Fibroblast of lung (primary cell): ENCODE measurements around the gene SCGB1C1. TPM values are rescaled to one million over a fixed set of nuclear protein-coding genes. Genes with fewer than 3 reads are reported as not detected.

Experiments
- DNase-seq, 2 donors: peaks; one replicate each; pipeline versions ENCODE4 v3.0.0 to v3.0.0-alpha.2; 2010; ENCODE audit warnings: low read depth in 2 of 2
- H2AFZ ChIP-seq: 2 replicates; pipeline ENCODE4 v1.5.1; 2012; ENCODE audit warnings: low read length, control low read depth, inconsistent platforms
- H3K27ac ChIP-seq: 2 replicates; pipeline ENCODE4 v1.5.1; 2011; ENCODE audit warnings: low read length, control low read depth; ENCODE audit not compliant: insufficient read depth
- H3K27me3 ChIP-seq: 2 replicates; pipeline ENCODE4 v1.5.1; 2011; ENCODE audit warnings: mild to moderate bottlenecking, low read length; ENCODE audit not compliant: control insufficient read depth, insufficient read depth
- H3K36me3 ChIP-seq: 2 replicates; pipeline ENCODE4 v1.5.1; 2011; ENCODE audit warnings: low read length; ENCODE audit not compliant: control insufficient read depth, insufficient read depth
- H3K4me1 ChIP-seq: 2 replicates; pipeline ENCODE4 v1.5.1; 2011; ENCODE audit warnings: low read length; ENCODE audit not compliant: control insufficient read depth, insufficient read depth; ENCODE audit errors: extremely low read depth
- H3K4me2 ChIP-seq: 2 replicates; pipeline ENCODE4 v1.5.1; 2011; ENCODE audit warnings: low read length, control low read depth; ENCODE audit not compliant: insufficient read depth; ENCODE audit errors: extremely low read depth
- H3K4me3 ChIP-seq, 4 experiments: fragments of 200-600 bp in 1 of 4; sonication (generic) in 1 of 4; replicated peaks in 1 of 4; 2 replicates each; pipeline ENCODE4 v1.5.1; 2011 to 2016; ENCODE audit warnings: low read length in 4 of 4, low read depth in 3 of 4, mild to moderate bottlenecking in 3 of 4, control low read depth in 2 of 4, inconsistent platforms in 1 of 4, mixed read lengths in 1 of 4; ENCODE audit not compliant: insufficient read depth in 1 of 4; ENCODE audit errors: control extremely low read depth in 1 of 4
- H3K79me2 ChIP-seq: 2 replicates; pipeline ENCODE4 v1.5.1; 2012; ENCODE audit warnings: mild to moderate bottlenecking, low read length, inconsistent platforms; ENCODE audit not compliant: control insufficient read depth, insufficient read depth
- H3K9ac ChIP-seq: 2 replicates; pipeline ENCODE4 v1.5.1; 2011; ENCODE audit warnings: mild to moderate bottlenecking, low read length, control low read depth; ENCODE audit not compliant: insufficient read depth
- H3K9me3 ChIP-seq: 2 replicates; pipeline ENCODE4 v1.5.1; 2012; ENCODE audit warnings: low read depth, low read length; ENCODE audit not compliant: control insufficient read depth, insufficient read depth
- H4K20me1 ChIP-seq: 2 replicates; pipeline ENCODE4 v1.5.1; 2011; ENCODE audit warnings: low read length; ENCODE audit not compliant: control insufficient read depth, insufficient read depth; ENCODE audit errors: extremely low read depth
- EZH2 ChIP-seq: IDR thresholded peaks from 2 replicates; pipeline ENCODE4 v1.5.1; 2012; ENCODE audit warnings: low read length, control low read depth, mild to moderate bottlenecking; ENCODE audit errors: missing control alignments
- polyA plus RNA-seq, 2 donors: library from polyadenylated mRNA; depleted of rRNA in 1 of 2; stranded (reverse) in 1 of 2; unstranded in 1 of 2; fragments of >200 nt; gene quantifications; 2 replicates each; pipeline ENCODE4 v1.2.1, GENCODE V29; 2011 to 2012; ENCODE audit warnings: missing spikeins in 1 of 2
- total RNA-seq: library from RNA; depleted of rRNA; stranded (reverse); fragments of >200 nt; gene quantifications from 2 replicates; pipeline ENCODE4 v1.2.1, GENCODE V29; 2014
- TF ChIP-seq, protein P1 (sequence below), 2 donors: IDR thresholded peaks in 1 of 2; conservative IDR thresholded peaks in 1 of 2; 1 replicate in 1 of 2; 2 replicates in 1 of 2; pipeline ENCODE4 v1.5.1; 2011 to 2012; ENCODE audit warnings: low read length in 2 of 2, control low read depth in 1 of 2, inconsistent platforms in 1 of 2, low read depth in 1 of 2, mild to moderate bottlenecking in 1 of 2

SCGB1C1 gene
- total and polyA plus RNA-seq, 2 donors (not counting 1 experiment from before 2014, with no cell fraction given) = not detected

DNA sequence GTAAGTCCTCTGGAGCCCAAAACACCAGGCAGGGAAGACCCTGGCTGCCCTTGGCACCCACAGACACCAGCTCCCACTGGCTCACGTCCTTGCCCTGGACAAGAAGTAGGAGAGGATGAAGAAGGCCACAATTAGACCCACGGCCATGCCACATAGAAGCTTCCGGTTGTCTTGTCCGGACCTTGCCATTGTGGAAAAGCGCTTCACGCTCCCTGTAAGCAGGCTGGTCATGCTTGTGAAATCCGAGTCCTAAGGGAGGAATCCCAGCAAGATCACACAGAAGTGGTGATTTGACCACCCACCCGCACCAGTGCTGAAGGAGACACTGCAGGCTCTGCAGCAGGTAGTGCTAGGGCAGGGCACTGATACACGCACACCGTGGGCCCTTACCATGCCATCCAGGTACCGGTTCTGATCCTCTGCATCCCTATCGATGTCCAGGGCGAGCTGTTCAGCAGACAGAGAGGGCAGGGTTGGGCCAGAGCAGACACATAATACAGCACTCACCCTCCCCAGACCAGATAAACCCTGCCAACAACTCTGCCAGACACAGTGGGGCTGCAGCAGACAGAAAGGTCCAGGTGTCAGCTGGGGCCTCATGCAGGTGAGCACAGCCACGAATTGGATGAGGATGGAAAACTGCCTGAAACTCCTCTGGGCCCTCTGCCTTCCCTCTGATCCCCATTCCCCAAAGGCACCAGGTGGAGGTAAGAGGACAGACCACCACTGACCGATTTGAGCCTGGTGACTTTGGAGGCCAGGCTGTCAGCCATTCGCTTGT, 12.5 kb downstream of the SCGB1C1 start:
- Histone ChIP-seq H3K36me3 (peaks cover 26% of the 10 kb centered on the region), H2AFZ (no peak overlapping the region), H4K20me1 (no peaks in the 10 kb centered on the region), H3K9me3 (no peaks in the 10 kb centered on the region), H3K4me3 (peak overlapping the region; percentile 64 to 96 (median 76)), H3K27me3 (no peaks in the 10 kb centered on the region), H3K79me2 (peaks cover 59% of the 10 kb centered on the region), H3K4me1 (peaks cover 16% of the 10 kb centered on the region), H3K4me2 (peak overlapping the region; percentile 81), H3K9ac (peak overlapping the region; percentile 22), H3K27ac (no peak overlapping the region)
- TF ChIP-seq, protein P1, sequence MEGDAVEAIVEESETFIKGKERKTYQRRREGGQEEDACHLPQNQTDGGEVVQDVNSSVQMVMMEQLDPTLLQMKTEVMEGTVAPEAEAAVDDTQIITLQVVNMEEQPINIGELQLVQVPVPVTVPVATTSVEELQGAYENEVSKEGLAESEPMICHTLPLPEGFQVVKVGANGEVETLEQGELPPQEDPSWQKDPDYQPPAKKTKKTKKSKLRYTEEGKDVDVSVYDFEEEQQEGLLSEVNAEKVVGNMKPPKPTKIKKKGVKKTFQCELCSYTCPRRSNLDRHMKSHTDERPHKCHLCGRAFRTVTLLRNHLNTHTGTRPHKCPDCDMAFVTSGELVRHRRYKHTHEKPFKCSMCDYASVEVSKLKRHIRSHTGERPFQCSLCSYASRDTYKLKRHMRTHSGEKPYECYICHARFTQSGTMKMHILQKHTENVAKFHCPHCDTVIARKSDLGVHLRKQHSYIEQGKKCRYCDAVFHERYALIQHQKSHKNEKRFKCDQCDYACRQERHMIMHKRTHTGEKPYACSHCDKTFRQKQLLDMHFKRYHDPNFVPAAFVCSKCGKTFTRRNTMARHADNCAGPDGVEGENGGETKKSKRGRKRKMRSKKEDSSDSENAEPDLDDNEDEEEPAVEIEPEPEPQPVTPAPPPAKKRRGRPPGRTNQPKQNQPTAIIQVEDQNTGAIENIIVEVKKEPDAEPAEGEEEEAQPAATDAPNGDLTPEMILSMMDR (conservative IDR thresholded peaks at IDR 0.05 in 1 of 2, IDR thresholded peaks at IDR 0.05 in 1 of 2; ENCODE audit: low read depth in 1 of 2, low read length in 2 of 2) = no peak
- TF ChIP-seq EZH2 = no peak
- no peak for DNase-seq

DNA sequence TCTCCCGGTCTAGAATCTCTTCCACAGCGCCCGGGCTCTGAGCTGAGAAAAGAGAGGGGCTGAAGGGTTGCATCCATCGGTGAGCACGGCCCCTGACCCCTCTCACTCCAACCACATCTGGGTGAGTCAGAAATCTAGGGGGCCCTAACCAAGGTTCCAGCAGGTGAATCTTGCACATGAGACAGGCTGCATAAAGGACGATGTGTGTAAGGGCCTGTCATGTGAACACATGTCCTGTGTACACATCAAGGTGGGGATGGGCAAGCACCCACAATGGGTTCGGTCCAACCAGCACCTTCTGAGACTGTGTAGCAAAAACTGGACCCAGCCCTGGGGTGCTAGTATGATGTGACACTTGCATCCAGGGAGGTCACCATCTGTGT, 13.1 kb downstream of the SCGB1C1 start:
- no peak for DNase-seq
- no peaks in the 10 kb centered on the region for H3K9me3 ChIP-seq
- H3K4me2 ChIP-seq = peak overlapping the region; percentile 81
- no peaks in the 10 kb centered on the region for H4K20me1 ChIP-seq
- peaks cover 22% of the 10 kb centered on the region for H3K4me1 ChIP-seq
- peak overlapping the region; percentile 97 for H3K9ac ChIP-seq
- peak overlapping the region; percentile 96 for H3K27ac ChIP-seq
- peaks cover 65% of the 10 kb centered on the region for H3K79me2 ChIP-seq
- no peak for TF ChIP-seq EZH2
- TF ChIP-seq, protein P1 (conservative IDR thresholded peaks at IDR 0.05 in 1 of 2, IDR thresholded peaks at IDR 0.05 in 1 of 2; ENCODE audit: low read depth in 1 of 2, low read length in 2 of 2) = no peak
- H2AFZ ChIP-seq = no peak overlapping the region
- H3K36me3 ChIP-seq = peaks cover 32% of the 10 kb centered on the region
- no peaks in the 10 kb centered on the region for H3K27me3 ChIP-seq
- H3K4me3 ChIP-seq = peak overlapping the region; percentile 64 to 96 (median 76)

DNA sequence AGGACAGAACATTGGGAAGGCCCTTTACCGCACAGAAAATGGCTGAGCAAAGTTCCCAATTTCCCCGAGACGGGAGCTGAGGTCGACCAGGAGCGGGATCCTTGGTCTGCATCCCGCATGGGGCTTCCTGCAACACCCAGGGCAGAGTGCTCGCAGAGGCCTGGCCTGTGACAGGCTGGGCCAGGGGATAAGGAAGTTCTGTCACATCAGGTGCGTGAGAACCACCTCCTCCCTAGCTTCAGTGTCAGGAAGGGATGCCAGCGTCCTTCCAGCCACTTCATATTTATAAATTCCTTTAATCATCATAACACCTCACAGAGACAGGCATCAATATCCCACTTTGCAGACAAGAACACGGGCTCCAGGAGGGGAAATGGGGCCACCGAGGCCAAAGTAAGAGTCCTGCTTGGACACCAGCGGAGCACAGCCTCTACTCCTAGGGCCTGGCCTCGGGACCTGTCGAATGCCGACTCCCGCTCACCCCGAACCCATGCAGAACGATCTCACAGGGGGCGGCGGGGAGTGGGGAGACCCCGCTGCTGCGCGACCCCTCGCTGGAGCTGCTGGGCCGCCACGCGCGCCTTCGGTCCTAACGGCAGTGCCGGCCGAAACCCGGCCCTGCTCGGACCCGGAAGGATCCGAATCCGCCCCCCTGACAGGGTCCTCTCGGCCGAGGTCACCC, 13.8 kb downstream of the SCGB1C1 start:
- no peak for DNase-seq
- Histone ChIP-seq H3K27ac (peak overlapping the region; percentile 96), H3K36me3 (peaks cover 38% of the 10 kb centered on the region), H3K4me3 (peak overlapping the region; percentile 64 to 96 (median 76)), H3K79me2 (peaks cover 71% of the 10 kb centered on the region), H3K4me2 (peak overlapping the region; percentile 81), H3K9ac (peak overlapping the region; percentile 97), H2AFZ (no peak overlapping the region), H4K20me1 (no peaks in the 10 kb centered on the region), H3K4me1 (peaks cover 25% of the 10 kb centered on the region), H3K9me3 (no peaks in the 10 kb centered on the region), H3K27me3 (no peaks in the 10 kb centered on the region)
- TF ChIP-seq EZH2 = no peak
- TF ChIP-seq, protein P1 (conservative IDR thresholded peaks at IDR 0.05 in 1 of 2, IDR thresholded peaks at IDR 0.05 in 1 of 2; ENCODE audit: low read depth in 1 of 2, low read length in 2 of 2) = no peak
